HepG2 (cell line): Measurements from ENCODE around the gene KLF3. TPM values are rescaled to one million over a fixed set of nuclear protein-coding genes. Genes with fewer than 3 reads are reported as not detected.

Experiments
- FOSL1 ChIP-seq: sonication (generic); formaldehyde crosslinking; IDR thresholded peaks from 2 replicates; pipeline ENCODE4 v1.9.0; 2021; ENCODE audit warnings: missing genetic modification reagents, borderline replicate concordance
- KAT7 ChIP-seq: IDR thresholded peaks from 2 replicates; pipeline ENCODE4 v1.6.1; 2018; ENCODE audit warnings: borderline replicate concordance, missing compliant biosample characterization
- KLF6 ChIP-seq: IDR thresholded peaks from 2 replicates; pipeline ENCODE4 v1.8.0; 2016; ENCODE audit warnings: missing biosample characterization, missing genetic modification reagents
- ZFP37 ChIP-seq: sonication (generic); formaldehyde crosslinking; IDR thresholded peaks from 2 replicates; pipeline ENCODE4 v1.4.0; 2020; ENCODE audit warnings: missing genetic modification reagents, borderline replicate concordance
- ZNF543 ChIP-seq: sonication (generic); formaldehyde crosslinking; IDR thresholded peaks from 2 replicates; pipeline ENCODE4 v1.4.0; 2020; ENCODE audit warnings: mild to moderate bottlenecking, missing genetic modification reagents
- polyA plus RNA-seq, 8 experiments: library from polyadenylated mRNA; depleted of rRNA in 3 of 8; stranded (reverse) in 7 of 8; unstranded in 1 of 8; fragments of >200 nt; fragmentation: Illumina TruSeq in 4 of 8; extraction: Trizol in 4 of 8; gene quantifications; 2 replicates each; pipeline versions ENCODE4 v1.2.1 to v1.2.3, GENCODE V29; 2011 to 2016; ENCODE audit warnings: low read depth in 4 of 8, missing spikeins in 1 of 8, mixed read lengths in 1 of 8; ENCODE audit not compliant: insufficient read depth in 1 of 8
- total RNA-seq, 5 experiments: library from RNA; depleted of rRNA; stranded (reverse); fragments of >200 nt; fragmentation: Illumina TruSeq; extraction: Trizol; gene quantifications; 2 replicates each; pipeline ENCODE4 v1.2.3, GENCODE V29; 2016; ENCODE audit warnings: low read depth in 1 of 5
- TF ChIP-seq, protein P1 (sequence below): sonication (generic); formaldehyde crosslinking; IDR thresholded peaks from 2 replicates; pipeline ENCODE4 v1.4.0; 2020; ENCODE audit warnings: missing genetic modification reagents
- TF ChIP-seq, protein P2 (sequence below): IDR thresholded peaks from 2 replicates; pipeline ENCODE4 v1.6.1; 2016
- TF ChIP-seq, protein P3 (sequence below): sonication (generic); formaldehyde crosslinking; IDR thresholded peaks from 2 replicates; pipeline ENCODE4 v1.9.0; 2022; ENCODE audit warnings: missing genetic modification reagents, mild to moderate bottlenecking, borderline replicate concordance

Gene KLF3
- total and polyA plus RNA-seq, 2 of the 13 experiments (the other 11 are each of a cell fraction or from before 2014, with no cell fraction given), result 29.1 to 37.8 TPM

DNA sequence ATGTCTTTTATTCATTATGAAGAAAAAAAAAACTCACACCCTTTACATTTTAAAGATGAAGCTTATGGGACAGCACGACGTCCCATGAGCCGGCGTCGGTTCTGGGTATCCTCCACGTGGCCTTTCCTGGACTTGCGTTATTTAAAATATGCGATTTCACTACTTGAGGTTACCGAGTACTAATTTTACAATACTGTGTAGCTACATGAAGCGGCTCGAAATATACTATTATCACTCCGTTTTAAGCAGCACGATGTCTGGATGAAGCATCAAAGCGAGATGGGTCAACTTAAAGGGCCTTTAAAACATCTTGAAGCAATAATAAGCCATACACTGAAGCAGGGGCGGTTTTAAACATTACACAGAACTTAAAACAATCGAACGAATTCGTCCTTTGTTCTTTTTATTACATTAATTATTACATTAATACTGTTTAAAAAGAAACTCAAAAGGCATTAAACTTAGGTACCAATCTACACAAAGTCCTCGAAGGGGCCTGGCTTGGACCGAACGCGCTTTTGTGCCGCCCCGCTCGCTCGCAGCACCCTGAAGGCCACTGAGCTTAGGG lies 1.4 kb upstream of the KLF3 start (continued):
- TF ChIP-seq, protein P1, sequence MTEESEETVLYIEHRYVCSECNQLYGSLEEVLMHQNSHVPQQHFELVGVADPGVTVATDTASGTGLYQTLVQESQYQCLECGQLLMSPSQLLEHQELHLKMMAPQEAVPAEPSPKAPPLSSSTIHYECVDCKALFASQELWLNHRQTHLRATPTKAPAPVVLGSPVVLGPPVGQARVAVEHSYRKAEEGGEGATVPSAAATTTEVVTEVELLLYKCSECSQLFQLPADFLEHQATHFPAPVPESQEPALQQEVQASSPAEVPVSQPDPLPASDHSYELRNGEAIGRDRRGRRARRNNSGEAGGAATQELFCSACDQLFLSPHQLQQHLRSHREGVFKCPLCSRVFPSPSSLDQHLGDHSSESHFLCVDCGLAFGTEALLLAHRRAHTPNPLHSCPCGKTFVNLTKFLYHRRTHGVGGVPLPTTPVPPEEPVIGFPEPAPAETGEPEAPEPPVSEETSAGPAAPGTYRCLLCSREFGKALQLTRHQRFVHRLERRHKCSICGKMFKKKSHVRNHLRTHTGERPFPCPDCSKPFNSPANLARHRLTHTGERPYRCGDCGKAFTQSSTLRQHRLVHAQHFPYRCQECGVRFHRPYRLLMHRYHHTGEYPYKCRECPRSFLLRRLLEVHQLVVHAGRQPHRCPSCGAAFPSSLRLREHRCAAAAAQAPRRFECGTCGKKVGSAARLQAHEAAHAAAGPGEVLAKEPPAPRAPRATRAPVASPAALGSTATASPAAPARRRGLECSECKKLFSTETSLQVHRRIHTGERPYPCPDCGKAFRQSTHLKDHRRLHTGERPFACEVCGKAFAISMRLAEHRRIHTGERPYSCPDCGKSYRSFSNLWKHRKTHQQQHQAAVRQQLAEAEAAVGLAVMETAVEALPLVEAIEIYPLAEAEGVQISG (CRISPR knock-in tag), result no peak
- no peak for TF ChIP-seq ZFP37 (CRISPR knock-in tag)
- TF ChIP-seq, protein P2, sequence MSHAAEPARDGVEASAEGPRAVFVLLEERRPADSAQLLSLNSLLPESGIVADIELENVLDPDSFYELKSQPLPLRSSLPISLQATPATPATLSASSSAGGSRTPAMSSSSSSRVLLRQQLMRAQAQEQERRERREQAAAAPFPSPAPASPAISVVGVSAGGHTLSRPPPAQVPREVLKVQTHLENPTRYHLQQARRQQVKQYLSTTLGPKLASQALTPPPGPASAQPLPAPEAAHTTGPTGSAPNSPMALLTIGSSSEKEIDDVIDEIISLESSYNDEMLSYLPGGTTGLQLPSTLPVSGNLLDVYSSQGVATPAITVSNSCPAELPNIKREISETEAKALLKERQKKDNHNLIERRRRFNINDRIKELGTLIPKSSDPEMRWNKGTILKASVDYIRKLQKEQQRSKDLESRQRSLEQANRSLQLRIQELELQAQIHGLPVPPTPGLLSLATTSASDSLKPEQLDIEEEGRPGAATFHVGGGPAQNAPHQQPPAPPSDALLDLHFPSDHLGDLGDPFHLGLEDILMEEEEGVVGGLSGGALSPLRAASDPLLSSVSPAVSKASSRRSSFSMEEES (CRISPR knock-in tag), result no peak
- 0 out of 2 replicates have a peak, but pooled peaks have one; percentile 17 for TF ChIP-seq KLF6 (CRISPR knock-in tag)
- TF ChIP-seq, protein P3, sequence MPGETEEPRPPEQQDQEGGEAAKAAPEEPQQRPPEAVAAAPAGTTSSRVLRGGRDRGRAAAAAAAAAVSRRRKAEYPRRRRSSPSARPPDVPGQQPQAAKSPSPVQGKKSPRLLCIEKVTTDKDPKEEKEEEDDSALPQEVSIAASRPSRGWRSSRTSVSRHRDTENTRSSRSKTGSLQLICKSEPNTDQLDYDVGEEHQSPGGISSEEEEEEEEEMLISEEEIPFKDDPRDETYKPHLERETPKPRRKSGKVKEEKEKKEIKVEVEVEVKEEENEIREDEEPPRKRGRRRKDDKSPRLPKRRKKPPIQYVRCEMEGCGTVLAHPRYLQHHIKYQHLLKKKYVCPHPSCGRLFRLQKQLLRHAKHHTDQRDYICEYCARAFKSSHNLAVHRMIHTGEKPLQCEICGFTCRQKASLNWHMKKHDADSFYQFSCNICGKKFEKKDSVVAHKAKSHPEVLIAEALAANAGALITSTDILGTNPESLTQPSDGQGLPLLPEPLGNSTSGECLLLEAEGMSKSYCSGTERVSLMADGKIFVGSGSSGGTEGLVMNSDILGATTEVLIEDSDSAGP, result 0 out of 2 replicates have a peak, but pooled peaks have one; percentile 37
- TF ChIP-seq FOSL1, result no peak
- no peak for TF ChIP-seq KAT7 (CRISPR knock-in tag)
- TF ChIP-seq ZNF543 (CRISPR knock-in tag), result no peak
- TF ChIP-seq, all 625 proteins: peak for 6
